ENCODE measurements around the gene ZNF827. TPM values are rescaled to one million over a fixed set of nuclear protein-coding genes. Genes with fewer than 3 reads are reported as not detected.

Gene ZNF827
- total and polyA plus RNA-seq, 4 donors = 2.6 to 29.2 (median 12.3) TPM

GRCh38 chr4:145956288-145956890 lies 17.8 kb upstream of the ZNF827 start:
- Histone ChIP-seq H3K27ac (ENCODE audit: low read depth in 1 of 2, low read length in 2 of 2) (no peak overlapping the region), H3K9me3 (ENCODE audit: control insufficient read depth, low read length) (no peaks in the 10 kb centered on the region), H3K36me3 (ENCODE audit: control insufficient read depth in 1 of 2, insufficient read depth in 2 of 2, low read length in 1 of 2) (no peaks in the 10 kb centered on the region), H3K4me1 (ENCODE audit: control insufficient read depth in 1 of 2, insufficient read depth in 2 of 2, low read length in 2 of 2) (no peaks in the 10 kb centered on the region), H3K4me3 (ENCODE audit: low read length in 2 of 2) (no peak overlapping the region), H3K27me3 (ENCODE audit: control insufficient read depth in 1 of 2, insufficient read depth in 2 of 2, low read length in 1 of 2) (no peaks in the 10 kb centered on the region)
- intact Hi-C loops (cut with DNase I) = no loop called here
- WGBS, 2 donors = 47 to 54% methylated on average over 3 of the region's 3 CpGs
- no peak for ATAC-seq (ENCODE audit: low FRiP score)
- no peak for DNase-seq

DNA sequence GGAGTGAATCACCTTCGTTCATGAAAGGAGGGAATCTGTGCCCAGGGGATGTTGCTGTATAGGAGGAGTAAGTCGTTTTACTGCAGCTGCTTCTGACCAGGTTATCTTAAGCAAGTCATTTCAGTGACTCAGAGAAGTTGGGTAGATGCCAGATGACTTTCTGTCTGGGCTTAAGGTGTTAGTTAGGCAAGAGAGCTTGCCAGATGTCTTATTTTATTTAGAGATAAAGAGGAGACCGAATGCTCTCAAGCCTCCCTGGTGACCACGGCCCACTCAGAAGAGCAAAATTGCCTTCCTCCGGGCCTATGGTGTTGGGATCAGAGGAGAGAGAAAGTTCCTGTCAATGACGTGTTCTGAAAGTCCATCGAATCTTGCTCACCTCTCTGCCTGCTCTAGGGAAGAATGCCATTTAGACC lies 16.3 kb upstream of the ZNF827 start:
- Histone ChIP-seq H3K27ac (ENCODE audit: low read depth in 1 of 2, low read length in 2 of 2) (no peak overlapping the region), H3K36me3 (ENCODE audit: control insufficient read depth in 1 of 2, insufficient read depth in 2 of 2, low read length in 1 of 2) (no peaks in the 10 kb centered on the region), H3K9me3 (ENCODE audit: control insufficient read depth, low read length) (no peaks in the 10 kb centered on the region), H3K4me3 (ENCODE audit: low read length in 2 of 2) (no peak overlapping the region), H3K27me3 (ENCODE audit: control insufficient read depth in 1 of 2, insufficient read depth in 2 of 2, low read length in 1 of 2) (no peaks in the 10 kb centered on the region), H3K4me1 (ENCODE audit: control insufficient read depth in 1 of 2, insufficient read depth in 2 of 2, low read length in 2 of 2) (no peaks in the 10 kb centered on the region)
- intact Hi-C loops (cut with DNase I) = no loop called here
- ATAC-seq (ENCODE audit: low FRiP score) (no peak), DNase-seq (no peak)
- WGBS, 2 donors = 61 to 67% methylated on average over 7 of the region's 7 CpGs

- Histone ChIP-seq H3K9me3 (ENCODE audit: control insufficient read depth, low read length) (no peaks in the 10 kb centered on the region), H3K4me3 (ENCODE audit: low read length in 2 of 2) (no peak overlapping the region), H3K27ac (ENCODE audit: low read depth in 1 of 2, low read length in 2 of 2) (no peak overlapping the region), H3K4me1 (ENCODE audit: control insufficient read depth in 1 of 2, insufficient read depth in 2 of 2, low read length in 2 of 2) (no peaks in the 10 kb centered on the region), H3K36me3 (ENCODE audit: control insufficient read depth in 1 of 2, insufficient read depth in 2 of 2, low read length in 1 of 2) (no peaks in the 10 kb centered on the region), H3K27me3 (ENCODE audit: control insufficient read depth in 1 of 2, insufficient read depth in 2 of 2, low read length in 1 of 2) (no peaks in the 10 kb centered on the region)
- ATAC-seq (ENCODE audit: low FRiP score) (no peak), DNase-seq (no peak)
- WGBS, 2 donors = 74 to 84% methylated on average over 2 of the region's 2 CpGs
- intact Hi-C loops (cut with DNase I) = no loop called here
These were observed 13.3 kb upstream of the ZNF827 start for GRCh38 chr4:145951931-145952330.

DNA sequence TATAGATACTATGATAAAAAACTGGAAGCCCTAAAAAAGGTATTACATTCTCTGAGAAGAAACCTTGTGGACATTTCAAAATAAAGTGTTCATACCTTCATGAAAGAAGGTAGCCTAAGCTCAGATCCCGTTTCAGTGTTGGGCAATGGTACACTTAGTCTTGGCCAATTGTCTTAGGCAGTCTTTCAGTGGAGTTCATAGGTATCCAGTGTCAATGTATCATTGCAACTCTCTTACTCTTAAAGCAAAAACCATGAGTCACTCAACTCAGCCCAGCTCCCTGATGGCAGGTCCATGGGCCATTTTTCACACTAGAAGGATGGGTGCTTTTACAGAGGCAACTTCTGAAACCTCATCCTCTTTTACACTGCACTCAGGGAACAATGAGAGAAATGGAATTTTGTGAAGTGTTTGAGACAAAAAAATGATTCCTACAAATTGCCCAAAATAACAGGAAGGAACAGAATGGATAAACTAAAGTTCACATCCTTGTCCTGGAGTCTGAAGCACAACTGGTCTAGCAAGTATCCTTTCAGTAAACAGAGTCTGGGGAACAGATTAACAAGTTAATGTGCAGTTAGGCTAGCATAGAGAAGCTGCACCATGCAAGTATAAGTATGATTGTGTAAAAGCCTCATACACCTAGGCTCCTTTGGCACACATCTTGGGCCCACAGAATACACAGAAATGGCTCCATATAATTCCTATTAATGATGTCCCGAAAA lies 7.0 kb upstream of the ZNF827 start:
- DNase-seq (no peak), ATAC-seq (ENCODE audit: low FRiP score) (no peak)
- Histone ChIP-seq H3K27ac (ENCODE audit: low read depth in 1 of 2, low read length in 2 of 2) (no peak overlapping the region), H3K4me3 (ENCODE audit: low read length in 2 of 2) (no peak overlapping the region), H3K27me3 (ENCODE audit: control insufficient read depth in 1 of 2, insufficient read depth in 2 of 2, low read length in 1 of 2) (no peaks in the 10 kb centered on the region), H3K36me3 (ENCODE audit: control insufficient read depth in 1 of 2, insufficient read depth in 2 of 2, low read length in 1 of 2) (no peaks in the 10 kb centered on the region), H3K4me1 (ENCODE audit: control insufficient read depth in 1 of 2, insufficient read depth in 2 of 2, low read length in 2 of 2) (no peaks in the 10 kb centered on the region), H3K9me3 (ENCODE audit: control insufficient read depth, low read length) (no peaks in the 10 kb centered on the region)
- WGBS, 2 donors = 88 to 90% methylated on average over 2 of the region's 2 CpGs
- intact Hi-C loops (cut with DNase I) = no loop called here

GRCh38 chr4:145944886-145945285 lies 6.3 kb upstream of the ZNF827 start:
- H3K36me3 ChIP-seq (ENCODE audit: control insufficient read depth in 1 of 2, insufficient read depth in 2 of 2, low read length in 1 of 2) = no peaks in the 10 kb centered on the region
- DNase-seq = no peak
- no peak overlapping the region for H3K4me3 ChIP-seq (ENCODE audit: low read length in 2 of 2)
- no peaks in the 10 kb centered on the region for H3K9me3 ChIP-seq (ENCODE audit: control insufficient read depth, low read length)
- H3K27ac ChIP-seq (ENCODE audit: low read depth in 1 of 2, low read length in 2 of 2) = no peak overlapping the region
- ATAC-seq (ENCODE audit: low FRiP score) = no peak
- no peaks in the 10 kb centered on the region for H3K27me3 ChIP-seq (ENCODE audit: control insufficient read depth in 1 of 2, insufficient read depth in 2 of 2, low read length in 1 of 2)
- intact Hi-C loops (cut with DNase I) = no loop called here
- 83 to 86% methylated on average over 2 of the region's 2 CpGs for WGBS, 2 donors
- H3K4me1 ChIP-seq (ENCODE audit: control insufficient read depth in 1 of 2, insufficient read depth in 2 of 2, low read length in 2 of 2) = no peaks in the 10 kb centered on the region

DNA sequence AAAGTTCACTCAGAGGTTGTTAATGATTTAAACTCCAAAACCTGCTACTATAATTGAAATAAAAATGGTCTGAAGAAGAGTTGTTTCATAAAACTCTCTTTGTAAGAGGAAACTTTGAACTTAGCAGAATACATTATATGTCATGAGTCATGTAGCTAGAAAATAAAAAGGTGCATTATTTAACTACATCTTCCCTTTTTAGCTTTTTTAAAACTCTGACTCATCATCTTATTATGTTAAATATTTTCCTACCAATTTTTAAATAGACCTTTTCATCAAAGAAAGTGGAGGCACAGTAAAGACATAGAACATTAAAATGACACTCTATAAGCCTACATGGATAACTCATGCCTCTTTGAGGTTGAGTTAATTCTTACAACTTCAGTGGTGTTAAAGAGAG lies 1.2 kb upstream of the ZNF827 start:
- DNase-seq = no peak
- Histone ChIP-seq H3K4me1 (ENCODE audit: control insufficient read depth in 1 of 2, insufficient read depth in 2 of 2, low read length in 2 of 2) (peaks cover 0 to 3% of the 10 kb centered on the region in 2 donors), H3K36me3 (ENCODE audit: control insufficient read depth in 1 of 2, insufficient read depth in 2 of 2, low read length in 1 of 2) (no peaks in the 10 kb centered on the region), H3K9me3 (ENCODE audit: control insufficient read depth, low read length) (no peaks in the 10 kb centered on the region), H3K4me3 (ENCODE audit: low read length in 2 of 2) (no peak overlapping the region), H3K27ac (ENCODE audit: low read depth in 1 of 2, low read length in 2 of 2) (no peak overlapping the region), H3K27me3 (ENCODE audit: control insufficient read depth in 1 of 2, insufficient read depth in 2 of 2, low read length in 1 of 2) (no peaks in the 10 kb centered on the region)
- intact Hi-C loops (cut with DNase I) = loop anchor here (5.0 to 10.0 kb wide), 5 partner anchors 53 to 582 kb away; partner anchors contain the start of genes MMAA (in 1 of the 2) and SLC10A7 (in 1 of the 2)
- no peak for ATAC-seq (ENCODE audit: low FRiP score)

GRCh38 chr4:145939441-145939750 lies 773 bp upstream of the ZNF827 start:
- ATAC-seq (ENCODE audit: low FRiP score) (no peak), DNase-seq (no peak)
- Histone ChIP-seq H3K27me3 (ENCODE audit: control insufficient read depth in 1 of 2, insufficient read depth in 2 of 2, low read length in 1 of 2) (no peaks in the 10 kb centered on the region), H3K4me3 (ENCODE audit: low read length in 2 of 2) (peak overlapping the region in 1 of 2 donors; percentile 92), H3K4me1 (ENCODE audit: control insufficient read depth in 1 of 2, insufficient read depth in 2 of 2, low read length in 2 of 2) (peaks cover under 1 to 3% of the 10 kb centered on the region in 2 donors), H3K27ac (ENCODE audit: low read depth in 1 of 2, low read length in 2 of 2) (no peak overlapping the region), H3K9me3 (ENCODE audit: control insufficient read depth, low read length) (no peaks in the 10 kb centered on the region), H3K36me3 (ENCODE audit: control insufficient read depth in 1 of 2, insufficient read depth in 2 of 2, low read length in 1 of 2) (no peaks in the 10 kb centered on the region)
- intact Hi-C loops (cut with DNase I) = loop anchor here (5.0 to 10.0 kb wide), 5 partner anchors 52 to 583 kb away; partner anchors contain the start of genes MMAA (in 1 of the 2) and SLC10A7 (in 1 of the 2)
- 7 to 12% methylated on average over 2 of the region's 2 CpGs for WGBS, 2 donors

DNA sequence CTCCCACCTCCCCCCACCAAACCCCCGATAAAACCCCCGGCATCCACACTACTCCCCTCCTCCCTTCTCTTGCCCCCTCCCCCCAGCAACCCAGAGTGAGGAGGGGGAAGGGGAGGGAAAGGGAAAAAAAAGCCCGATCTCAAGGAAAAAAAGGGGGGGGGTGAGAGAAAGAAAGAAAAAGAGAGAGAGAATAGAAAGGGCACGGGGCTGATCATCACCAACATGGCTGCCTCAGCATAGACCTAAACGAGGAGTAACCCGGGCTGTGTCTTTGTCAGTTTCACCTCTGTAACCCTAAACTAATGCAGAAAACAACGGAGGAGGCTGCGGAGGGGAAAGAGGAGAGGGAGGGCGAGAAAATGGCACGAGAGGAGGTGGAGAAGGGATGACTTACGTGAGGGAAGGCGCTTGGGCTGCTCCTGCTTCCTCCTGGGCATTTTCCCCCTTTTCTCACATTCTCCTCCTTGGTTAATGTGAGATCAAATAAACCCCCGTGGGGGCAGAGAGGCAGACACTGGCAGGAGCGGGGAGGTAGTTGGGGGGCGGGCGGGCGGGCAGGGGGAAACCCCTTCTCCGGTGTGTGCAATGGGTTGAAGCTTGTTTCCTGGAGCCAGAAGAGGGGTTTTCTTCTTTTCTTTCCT lies 532 bp downstream of the ZNF827 start:
- H3K27ac ChIP-seq (ENCODE audit: low read depth in 1 of 2, low read length in 2 of 2) = peak overlapping the region; percentile 96 to 99
- intact Hi-C loops (cut with DNase I) = loop anchor here (1.0 to 10.0 kb wide), 7 partner anchors 51 to 584 kb away; partner anchors contain the start of genes MMAA (in 2 of the 2) and SLC10A7 (in 1 of the 2)
- H3K4me1 ChIP-seq (ENCODE audit: control insufficient read depth in 1 of 2, insufficient read depth in 2 of 2, low read length in 2 of 2) = peaks cover 1 to 3% of the 10 kb centered on the region in 2 donors
- no peak for ATAC-seq (ENCODE audit: low FRiP score)
- 0 to 1% methylated on average over 18 of the region's 18 CpGs for WGBS, 2 donors
- no peaks in the 10 kb centered on the region for H3K36me3 ChIP-seq (ENCODE audit: control insufficient read depth in 1 of 2, insufficient read depth in 2 of 2, low read length in 1 of 2)
- H3K4me3 ChIP-seq (ENCODE audit: low read length in 2 of 2) = peak overlapping the region; percentile 92 to 100
- H3K27me3 ChIP-seq (ENCODE audit: control insufficient read depth in 1 of 2, insufficient read depth in 2 of 2, low read length in 1 of 2) = no peaks in the 10 kb centered on the region
- no peak for DNase-seq
- no peaks in the 10 kb centered on the region for H3K9me3 ChIP-seq (ENCODE audit: control insufficient read depth, low read length)

All from aorta (tissue), 5 donors.